Hepatic stellate cell (primary cell): ENCODE measurements around the gene CRACDL.
A peak's percentile ranks its signal among the peaks of the same experiment; 100 is the strongest.

Experiments
- DNase-seq: peaks from one replicate; pipeline ENCODE4 v3.0.0; 2011; ENCODE audit warnings: low spot score

Gene CRACDL

DNA sequence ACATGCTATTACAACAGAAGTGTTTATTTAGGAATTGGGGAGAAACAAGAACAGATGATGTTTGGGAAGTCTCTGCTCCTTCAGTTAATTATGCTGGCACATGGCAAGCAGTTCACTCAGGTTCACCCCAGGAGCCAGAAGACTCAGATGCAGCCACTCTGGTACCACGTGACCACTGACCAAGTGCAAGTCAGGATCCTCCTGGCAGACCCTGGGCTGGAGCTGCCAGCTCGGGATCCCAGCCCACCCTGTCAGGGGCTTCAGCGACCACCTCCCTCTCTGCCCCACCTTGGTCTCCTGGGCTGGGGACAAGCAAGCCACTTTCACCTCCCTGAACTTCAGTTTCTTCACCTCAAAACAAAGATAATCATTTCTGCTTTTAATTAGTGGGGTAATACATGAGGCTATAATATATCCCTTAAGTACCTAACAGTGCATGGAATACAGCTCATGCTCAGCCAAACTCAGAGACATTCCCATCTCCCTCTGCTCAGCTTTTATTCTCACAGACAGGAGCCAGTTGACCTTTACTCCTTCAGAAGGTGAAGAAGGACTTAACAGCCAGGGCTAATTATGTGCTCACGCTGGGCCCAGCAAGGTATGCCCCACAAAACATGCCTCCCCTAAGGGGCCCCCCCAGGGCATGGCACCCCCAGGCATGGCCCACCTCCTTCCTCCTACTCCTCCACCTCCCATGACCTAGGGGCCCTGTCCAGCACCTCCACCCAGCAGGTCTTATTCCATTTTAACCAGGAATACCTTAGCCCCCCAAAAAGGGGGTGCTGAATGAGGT is 11.8 kb downstream of the CRACDL start:
- no peak for DNase-seq

DNA sequence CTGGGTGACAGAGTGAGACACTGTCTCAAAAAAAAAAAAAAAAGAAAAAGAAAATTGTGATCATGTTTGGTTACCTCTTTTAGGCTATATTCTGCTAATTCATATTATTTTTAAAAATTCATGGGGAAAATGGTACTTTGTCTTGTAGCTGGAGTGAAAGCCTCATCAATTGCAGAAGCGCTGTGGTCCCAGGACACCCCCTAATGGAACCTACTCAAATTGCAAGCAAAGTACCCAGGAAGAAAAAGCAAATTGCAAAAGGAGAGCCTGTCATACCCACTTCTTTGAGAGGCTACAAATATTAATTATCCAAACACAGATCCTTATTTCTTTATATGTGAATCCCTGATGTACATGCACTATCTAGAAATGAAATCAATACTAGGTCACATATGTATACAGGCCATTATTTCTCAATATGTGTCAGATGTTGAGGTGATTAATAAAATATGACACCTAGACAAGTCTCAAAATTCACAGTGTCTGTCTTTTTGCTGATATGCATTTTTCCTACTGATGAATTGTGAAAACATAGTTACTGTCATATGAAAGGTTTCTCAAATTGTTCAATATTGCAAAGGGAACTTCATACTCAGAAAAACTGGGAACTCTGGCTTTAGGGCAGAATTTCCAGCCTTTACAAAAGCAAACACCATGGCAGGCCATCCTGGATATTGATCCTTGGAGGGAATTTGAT is 12.6 kb downstream of the CRACDL start:
- no peak for DNase-seq

DNA sequence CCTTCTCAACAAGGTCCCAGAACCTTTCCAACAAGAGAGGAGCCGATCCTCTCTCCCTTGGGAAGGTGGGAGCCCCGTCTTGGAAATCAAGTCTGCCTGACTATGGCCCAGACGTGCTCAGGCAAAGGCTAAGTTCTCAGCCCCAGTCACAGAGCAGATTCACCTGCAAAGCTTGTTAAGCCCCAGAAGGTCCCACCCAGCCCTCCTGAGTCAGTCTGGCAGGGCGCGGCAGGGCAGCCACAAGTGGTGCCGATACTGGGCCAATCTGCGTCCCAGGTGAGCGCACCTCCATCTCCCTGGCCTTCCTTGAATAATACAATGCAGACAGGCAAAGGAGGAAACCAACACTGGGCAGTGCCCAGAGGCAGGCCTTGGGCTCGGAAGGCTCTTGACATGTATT is 15.0 kb downstream of the CRACDL start:
- no peak for DNase-seq

DNA sequence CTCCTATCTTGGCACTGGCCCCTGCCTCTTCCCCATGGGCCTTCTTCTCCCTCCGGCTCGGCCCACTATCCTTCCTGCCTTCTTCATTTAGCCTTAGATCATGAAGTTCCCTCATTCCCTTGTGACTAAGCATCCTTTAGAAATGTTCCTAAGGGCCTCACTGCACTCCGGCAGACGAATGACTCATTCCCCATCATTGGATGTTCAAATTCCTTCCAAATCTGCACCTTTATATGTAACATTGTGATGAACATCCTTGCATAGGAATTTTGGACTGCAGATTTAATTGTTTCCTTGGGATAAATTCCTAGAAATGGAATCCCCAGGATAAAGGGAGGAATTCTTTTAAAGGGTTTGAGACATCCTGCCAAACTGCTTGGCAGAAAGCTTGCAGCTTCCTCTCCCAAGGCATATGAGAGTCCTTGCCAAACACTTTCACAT is 19.0 kb downstream of the CRACDL start:
- peak; percentile 23 for DNase-seq

DNA sequence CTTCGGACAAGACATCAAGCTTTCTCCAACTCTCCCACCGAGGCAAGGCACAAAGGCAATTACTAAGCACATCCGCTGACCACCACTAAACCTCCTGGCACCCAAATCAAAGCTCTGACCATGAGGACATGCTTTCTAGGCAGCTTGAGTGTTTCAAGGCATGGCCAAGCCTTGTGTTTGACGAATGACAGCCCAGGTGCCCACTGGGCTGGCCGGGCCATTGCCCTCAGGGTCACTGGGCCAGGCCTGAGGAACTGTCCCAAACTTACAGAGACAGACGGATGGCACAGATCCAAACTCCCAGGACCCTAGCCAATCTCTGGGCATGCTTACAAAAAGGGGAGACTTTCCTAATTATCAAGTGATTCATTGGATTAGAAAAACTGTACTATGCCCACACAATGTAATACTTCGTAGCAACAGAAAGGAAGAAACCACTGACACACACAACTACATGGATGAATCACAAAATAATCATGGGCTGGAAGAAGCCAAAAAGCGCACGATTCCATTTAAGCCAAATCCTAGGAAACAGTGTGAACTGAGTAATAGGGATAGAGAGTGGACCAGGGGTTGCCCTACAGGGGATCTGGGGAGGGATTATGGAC is 20.2 kb downstream of the CRACDL start:
- no peak for DNase-seq

DNA sequence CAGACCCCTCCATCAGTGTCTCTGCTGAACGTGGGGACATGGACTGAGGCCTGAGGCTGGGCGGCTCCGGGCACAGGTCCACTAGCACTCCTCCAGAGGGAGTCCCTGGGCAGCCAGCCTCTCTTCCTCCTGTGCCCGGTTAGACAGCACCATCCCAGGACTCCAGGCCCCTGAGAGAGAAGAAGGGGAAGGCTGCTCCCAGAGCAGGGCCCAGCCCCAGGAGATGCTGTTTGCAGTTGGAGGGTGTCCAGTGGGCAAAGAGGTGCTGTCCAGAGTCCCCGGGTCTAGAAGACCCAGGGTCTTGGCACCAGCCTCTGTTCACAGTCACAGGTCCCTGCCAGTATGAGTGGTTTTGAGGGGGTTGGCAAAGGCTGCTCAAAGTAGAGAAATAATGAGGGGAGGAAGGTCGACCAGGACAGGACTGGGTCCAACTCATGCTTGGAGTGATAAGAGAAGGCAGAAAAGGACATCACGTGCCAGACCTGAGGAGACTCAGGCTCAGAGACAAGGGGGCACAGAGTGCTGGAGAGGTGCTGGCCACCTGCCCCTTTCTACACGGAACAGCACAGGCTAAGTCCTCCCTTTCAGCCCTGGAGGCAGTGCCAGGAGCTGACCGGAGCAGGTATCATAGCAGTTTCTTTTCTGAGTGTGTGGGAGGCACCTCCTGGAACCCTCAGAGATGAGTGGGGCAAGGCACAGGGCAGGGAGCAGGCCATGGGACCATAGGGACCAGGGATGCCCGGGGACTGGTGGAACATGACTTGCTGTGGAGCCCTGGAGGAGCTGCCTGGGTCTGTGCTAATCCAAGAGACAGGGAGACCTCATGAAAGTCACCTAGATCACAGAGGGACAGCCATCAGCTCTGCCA is 21.1 kb downstream of the CRACDL start:
- no peak for DNase-seq

DNA sequence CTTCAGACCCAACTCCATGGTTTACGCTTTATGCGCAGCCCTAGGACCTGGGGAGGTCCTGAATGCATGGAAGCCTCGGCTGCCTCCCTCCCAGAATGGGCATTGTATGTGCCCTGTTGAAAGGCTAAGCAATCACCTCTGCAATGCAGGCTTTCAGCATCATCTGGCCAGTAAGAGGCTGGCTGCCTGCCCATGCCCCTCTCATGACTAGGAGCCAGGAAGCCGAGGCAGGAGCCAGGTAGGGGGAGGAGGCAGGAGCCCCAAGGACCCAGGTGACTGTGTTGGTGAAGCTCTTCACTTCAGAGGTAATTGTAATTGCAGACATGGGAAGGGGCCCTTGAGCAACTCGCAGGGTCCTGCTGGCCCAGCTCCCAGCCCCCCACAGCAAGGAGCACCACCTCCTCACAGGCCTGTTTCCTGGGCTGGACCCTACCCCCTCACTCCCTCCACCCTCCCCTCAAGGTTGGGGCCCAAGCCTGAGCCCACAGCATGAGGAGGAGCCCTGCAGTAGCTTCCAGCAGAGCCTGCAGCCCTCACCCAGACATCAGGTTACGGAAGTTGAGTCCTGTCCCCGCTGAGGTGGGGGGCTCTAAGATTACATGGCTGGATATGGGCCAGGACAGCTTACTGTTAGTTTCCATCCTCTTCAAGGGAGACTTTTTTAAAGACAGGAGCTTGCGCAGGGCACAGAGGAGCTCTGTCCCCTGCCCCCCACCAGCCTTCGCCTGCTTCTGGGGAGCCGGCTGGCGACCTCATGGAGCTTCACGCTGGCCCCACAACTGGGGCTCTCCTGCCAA is 21.9 kb downstream of the CRACDL start:
- DNase-seq: no peak

DNA sequence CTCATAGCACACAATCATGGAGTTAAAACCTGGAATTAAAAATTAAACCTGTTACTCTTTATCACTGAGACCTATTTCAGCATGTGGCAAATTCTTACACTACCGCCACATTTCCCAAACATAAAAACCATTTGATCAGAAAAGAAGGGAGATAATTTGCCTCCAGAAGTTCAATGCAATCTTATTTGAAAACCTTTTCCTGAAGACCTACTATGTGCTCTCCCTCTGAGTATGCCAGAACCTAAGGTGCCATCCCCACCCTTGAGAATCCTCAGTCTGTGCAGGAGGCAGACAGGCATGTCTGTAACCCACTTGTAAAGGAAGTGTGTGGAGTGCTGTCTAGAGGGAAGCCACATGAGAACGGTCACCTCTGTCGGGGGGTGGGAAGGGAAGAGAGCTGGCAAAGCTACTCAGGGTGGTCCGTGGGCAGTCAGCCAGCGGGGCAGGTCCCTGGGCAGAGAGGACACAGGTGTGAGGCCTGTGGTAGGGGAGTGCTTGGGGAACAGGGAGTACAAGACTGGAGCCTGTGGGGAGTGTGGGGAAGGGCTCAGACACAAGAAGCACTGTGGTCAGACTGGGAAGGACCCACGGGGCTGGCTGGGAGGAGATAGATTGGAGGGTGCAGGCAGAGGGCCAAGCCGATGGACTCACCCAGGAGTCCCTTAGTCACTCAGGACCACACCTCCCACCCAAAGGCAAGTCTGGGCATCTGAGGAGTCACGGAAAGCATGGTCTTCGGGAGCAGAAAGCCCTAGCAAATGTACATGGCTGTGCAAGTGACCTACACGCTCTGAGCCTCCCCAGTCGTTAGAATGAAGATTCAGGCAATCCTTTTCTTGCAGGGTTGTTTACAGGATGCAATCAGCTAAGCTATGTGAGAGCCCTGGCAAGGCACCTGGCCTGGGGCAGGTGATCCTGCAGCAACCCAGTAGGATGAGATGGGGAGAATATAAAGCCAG is 22.8 kb downstream of the CRACDL start:
- DNase-seq: no peak

DNA sequence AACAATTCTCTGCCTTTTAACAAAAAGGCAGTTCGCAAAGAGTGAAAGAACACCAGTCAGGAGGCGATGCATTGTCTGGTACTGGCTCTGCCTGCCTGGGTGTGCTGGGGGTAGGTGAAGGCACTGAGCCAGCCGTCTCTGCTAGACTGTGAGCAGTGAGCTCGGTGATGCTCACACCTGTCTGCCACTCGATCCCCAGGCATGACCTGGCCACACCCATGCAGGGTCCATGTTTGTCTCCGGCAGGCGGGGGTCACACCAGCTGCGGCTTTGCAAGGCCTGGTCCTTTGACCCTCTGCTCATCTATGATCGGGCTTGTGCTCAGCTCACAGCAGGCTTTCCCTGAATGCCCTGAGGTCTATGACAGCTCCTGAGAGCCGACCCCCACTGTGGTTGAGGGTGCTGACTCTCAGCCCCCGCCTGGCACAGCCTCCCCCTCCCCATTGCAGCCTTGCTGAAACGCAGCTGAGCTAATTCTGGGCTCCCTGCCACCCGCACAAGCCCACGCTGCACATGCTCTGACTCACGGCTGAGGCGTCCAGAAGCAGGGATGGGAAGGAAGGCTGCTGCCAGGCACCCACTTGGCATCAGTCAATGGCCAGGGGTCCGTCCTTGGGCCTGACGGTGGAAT is 23.7 kb downstream of the CRACDL start:
- DNase-seq: peak; percentile 20

DNA sequence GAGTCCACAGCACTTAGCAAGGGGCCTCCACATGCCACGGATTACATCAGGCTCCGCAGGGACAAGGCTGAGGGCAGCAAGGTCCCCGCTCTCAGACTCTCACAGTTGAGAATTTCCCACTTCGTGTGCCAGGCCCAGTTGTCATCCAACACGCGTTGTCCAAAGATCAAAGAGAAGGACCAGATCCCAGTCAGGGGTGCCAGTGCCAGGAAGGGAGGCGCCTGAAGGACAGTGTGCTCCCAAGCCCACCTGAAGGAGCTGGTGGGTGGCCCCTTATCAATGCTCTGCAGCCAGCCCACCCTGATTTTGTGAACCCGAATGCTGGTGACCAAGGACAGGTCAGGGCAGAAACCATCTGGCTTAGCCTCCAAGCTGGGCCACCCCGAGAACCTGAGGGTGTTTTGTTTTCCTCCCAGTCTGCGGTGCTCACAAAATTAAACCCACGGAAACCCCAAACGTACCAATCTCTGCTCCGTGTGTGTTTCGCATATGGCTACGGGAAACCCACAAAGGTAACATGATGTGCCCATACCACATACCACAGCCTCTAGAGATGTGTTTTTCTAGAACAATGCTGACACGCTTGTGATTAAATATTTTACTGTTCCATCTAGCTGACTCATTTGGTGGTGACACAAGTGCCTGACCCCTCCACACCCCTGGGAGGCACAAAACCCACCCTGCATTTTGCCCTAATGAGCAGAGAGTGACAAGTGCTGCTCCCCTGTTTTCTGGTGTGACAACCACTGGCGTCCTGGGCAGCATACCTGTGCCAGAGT is 24.5 kb downstream of the CRACDL start:
- DNase-seq: no peak

DNA sequence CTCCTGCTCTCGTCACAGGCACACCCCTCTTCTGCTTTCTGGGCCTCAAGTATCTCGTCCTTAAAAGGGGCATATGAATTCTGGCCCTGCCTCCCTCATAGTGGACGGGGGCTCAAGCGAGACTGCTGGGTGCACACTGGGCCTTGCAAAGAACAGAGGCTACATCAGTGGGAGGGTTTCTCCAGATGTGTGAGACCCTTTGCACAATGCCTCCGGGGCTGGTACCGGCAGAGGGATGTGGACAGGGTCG is 25.0 kb downstream of the CRACDL start:
- no peak for DNase-seq

DNA sequence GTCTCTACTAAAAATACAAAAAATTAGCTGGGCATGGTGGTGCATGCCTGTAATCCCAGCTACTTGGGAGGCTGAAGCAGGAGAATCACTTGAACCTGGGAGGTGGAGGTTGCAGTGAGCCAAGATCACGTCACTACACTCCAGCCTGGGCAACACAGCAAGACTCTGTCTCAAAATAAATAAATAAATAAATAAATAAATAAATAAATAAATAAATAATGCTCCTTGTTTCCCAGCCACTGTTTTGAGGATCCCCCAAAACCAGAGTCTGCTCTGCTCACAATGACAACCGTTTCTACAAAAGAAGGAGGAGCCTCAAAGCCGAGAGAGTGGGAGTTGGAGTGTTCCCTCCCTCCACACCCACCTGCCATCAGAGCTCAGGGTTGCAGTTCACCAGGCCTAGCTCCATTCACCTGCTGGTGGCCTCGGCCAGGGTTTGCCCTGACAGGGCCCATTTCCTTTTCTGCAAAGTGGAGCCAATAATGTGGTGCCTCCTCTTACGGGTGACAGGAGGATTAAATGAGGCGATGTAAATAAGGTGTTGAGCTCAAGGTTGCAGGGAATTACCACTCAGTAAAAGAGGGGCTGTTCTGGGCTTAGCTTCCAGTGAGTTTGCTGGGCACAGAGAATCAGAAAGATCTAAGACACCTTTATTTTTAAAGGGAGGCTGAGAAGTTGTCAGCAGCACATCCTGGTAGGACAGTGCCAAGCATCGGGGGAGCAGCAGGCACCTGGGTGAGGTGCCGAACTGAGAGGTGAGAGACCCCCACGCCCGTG is 25.5 kb downstream of the CRACDL start:
- DNase-seq: no peak

DNA sequence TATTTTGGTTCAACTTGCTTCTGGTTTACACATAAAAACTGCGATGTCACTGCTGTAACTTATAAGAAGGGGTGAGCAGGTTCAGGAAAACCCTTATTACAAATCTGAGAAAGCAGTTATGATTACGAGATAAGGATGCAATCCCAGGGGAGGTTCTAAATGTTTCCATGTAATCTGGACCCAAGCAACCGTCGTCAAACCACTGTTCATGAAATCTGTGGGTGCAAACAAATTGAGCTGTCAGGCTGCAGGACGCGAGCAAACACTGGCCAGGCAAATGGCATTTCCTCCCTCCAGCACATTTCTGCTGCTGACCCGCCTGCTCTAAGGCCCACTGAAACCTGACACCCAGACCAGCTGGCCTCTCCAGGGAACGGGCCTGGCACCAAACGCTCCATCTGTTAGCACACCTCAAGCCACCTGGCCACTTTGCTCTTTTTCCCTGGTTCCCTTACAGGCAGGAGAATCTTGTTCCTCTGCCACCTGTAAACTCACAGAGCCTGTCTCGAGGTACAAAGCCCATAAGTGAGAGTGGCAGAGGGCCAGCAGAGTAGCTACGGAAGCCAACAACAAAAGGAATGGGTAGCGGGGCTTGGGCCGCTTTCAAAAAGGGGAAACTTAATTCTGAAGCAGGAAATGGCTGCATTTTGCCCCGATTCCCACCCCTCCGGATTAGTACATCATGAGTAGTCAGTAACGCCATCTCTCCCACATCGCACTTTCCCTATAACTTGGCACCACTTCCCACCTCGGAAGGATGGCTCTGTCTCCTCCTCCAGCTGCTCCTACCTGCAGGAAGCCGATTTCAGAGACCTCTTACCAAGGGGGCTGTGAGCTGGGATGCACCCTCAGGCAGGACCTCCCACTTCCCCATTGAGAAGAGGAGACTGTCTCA is 26.5 kb downstream of the CRACDL start:
- DNase-seq: peak; percentile 51

DNA sequence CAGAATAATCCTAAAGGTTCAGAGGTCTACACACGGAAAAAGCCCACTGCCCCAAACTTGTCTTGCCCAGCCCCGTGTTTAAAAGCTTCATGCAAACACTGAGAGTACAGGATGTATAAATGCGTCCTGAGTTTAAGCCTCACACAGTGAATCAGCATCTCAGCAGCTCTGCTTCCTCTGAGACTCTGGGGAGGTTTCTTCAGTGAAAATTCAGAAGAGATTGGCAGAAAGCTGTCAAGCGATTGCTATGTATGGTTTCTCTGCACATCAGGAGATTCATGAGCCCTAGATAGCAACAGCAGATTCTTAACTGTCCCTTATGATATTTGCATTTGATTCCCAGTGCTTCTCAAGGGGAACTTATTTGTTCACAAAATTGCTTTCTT is 27.1 kb downstream of the CRACDL start:
- no peak for DNase-seq

DNA sequence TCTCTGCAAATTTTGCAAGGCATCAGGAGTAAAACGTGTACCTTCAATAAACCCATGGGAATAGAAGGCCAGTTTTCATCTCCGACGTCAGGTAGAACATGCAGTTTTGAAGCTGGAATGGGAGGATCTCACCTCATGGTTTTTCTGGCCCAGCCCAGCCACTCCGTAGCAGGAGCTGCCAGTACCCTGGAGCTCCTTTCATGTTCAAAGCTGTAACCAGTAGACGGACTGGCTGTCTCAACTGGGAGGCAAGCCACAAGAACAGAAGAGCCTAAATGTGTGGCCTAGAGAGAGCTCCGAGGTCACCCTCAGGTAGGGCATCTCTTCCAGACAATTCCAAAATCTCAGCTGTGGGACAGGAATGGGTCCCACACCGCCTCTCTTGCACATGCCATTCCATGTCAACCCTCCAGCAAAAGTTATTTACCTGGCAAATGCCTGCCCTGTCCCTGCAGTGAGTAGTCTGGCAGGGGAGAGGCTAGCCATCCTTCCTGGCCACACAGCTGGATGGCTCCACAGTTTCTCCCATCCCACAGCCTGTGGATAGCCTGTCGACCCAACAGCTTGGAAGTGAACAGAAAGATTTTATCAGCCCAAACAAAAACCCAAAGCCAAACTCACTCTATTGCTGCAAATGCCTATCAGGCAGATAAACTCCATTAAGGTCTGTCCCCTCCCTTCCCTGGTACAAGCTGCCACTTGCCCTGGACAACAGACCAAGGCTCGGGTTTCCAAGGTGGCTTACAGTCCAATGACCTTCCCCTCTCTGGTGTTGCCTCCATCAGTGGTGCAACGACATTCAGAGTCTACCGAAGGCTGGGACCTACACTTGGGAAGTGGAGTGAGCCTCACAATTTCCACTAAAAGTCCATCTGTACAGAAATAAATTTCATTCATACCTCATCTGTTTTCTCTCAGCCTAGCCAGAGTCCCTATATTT is 27.8 kb downstream of the CRACDL start:
- DNase-seq: no peak

DNA sequence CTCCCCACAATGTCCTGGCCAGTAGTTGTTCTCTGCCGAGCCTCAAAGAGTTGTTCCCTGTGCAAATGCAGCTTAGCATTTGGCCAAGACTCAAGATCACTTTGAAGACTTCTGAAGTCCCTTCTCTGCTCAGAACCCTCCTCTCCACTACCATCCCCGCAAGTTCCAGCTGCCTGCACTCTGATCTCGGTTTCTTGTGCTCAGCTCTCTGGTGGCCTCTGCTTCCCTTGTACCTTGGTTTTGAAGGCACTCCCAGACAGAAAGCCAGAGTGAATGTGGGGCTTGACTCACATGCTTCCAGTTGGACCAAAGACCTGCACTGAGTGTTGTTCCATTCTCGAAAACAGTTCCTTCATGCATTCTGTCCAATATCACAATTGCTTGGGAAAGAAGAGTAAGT is 28.6 kb downstream of the CRACDL start:
- DNase-seq: no peak
